Activated CD4-positive, alpha-beta T cell treated with anti-CD3 and anti-CD28 coated beads, Interleukin-2, amount 50 U/mL, for 24 hours (primary cell): ENCODE results near the gene TMX1.
A peak's percentile ranks its signal among the peaks of the same experiment; 100 is the strongest.
"Not testable (repeated sequence)": the region's sequence is repeated elsewhere in the genome, so short reads cannot be mapped to it uniquely, and the experiment has no call there.

ENCODE experiments used
- DNase-seq, 2 donors: peaks; one replicate each; pipeline ENCODE4 v3.0.0-alpha.2; 2020; ENCODE audit warnings: low read depth in 1 of 2, low spot score in 1 of 2

TMX1 gene

GRCh38 chr14:51239813-51240803, at the start of gene TMX1:
TMX1 (plus strand) TSS chr14:51240247; CDS start chr14:51240293, 46 bp downstream.
- DNase-seq = peak; percentile 70 to 93

DNA sequence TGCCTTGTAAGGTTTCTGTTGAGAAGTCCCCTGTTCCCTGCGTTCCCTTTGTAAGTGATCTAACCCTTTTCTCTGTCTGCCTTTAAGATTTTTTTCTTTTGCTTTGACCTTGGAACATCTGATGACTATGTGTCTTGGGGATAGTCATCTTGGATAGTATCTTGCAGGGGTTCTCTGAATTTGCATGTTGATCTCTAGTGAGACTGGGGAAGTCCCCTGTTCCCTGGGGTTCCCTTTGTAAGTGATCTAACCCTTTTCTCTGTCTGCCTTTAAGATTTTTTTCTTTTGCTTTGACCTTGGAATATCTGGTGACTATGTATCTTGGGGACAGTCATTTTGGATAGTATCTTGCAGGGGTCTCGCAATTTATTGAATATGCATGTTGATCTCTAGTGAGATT, 38.2 kb upstream of the TMX1 start:
- DNase-seq = no peak

GRCh38 chr14:51202914-51203665, 37.0 kb upstream of the TMX1 start:
- no peak for DNase-seq

DNA sequence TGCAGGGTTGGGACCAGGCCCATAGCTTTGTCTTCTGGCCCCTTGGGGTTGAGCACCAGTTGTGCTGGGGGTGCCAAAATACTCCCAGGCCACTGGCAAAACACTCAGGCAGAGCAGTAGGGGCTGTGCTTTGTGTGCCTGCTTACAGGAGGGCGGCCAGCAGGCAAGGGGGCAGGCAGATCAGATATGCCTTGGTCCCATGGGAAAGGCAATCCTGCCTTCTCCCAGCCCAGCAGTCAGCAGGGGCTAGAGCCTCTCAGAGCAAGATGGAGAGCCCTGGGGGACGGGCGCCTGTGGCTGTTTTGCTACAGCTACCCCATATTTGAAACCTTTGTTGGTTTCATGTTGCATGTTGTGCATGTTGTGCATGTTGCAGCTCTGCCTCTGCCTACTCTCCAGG, 36.2 kb upstream of the TMX1 start:
- no peak for DNase-seq

DNA sequence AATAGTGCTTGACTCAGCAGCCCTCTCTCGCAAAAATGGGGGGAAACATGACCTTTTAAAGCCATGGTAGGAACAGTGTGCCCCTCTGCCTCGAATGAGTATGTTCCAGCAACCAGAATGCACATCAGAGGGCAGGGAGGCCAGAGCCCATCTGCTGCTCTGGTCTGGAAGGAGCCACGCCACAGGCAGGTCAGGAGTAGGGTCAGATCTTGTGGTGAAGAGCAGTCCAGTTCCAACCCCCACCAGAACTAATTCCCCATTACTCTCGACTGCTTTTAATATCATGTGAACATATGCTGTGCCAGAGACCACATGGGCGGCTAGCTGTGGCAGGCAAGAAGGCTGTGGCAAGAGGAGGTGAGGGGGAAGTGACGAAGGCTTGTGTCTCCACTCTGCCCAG, 34.6 kb upstream of the TMX1 start:
- DNase-seq = no peak

- DNase-seq = no peak
Observed at GRCh38 chr14:51206462-51206861, 33.6 kb upstream of the TMX1 start.

- no peak for DNase-seq
Observed at GRCh38 chr14:51207621-51208020, 32.4 kb upstream of the TMX1 start.

DNA sequence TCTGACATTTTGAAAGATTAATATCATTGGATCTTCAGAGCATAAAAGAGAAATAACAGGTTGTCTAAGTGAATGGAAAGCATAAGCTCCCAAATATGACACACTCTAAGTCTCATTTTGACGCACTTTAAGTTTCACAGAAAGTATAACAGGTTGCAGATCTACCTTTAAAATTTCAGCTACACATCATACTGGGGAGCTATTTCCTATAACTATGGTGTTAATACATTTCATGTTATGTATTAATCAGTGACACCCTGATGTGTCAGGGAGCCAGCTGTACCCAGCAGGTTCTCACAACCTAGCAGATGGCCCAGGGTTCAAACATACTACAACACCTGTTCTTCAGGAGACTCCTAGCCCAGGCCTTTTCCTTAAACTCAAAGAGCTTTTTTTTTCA, 31.1 kb upstream of the TMX1 start:
- no peak for DNase-seq

DNA sequence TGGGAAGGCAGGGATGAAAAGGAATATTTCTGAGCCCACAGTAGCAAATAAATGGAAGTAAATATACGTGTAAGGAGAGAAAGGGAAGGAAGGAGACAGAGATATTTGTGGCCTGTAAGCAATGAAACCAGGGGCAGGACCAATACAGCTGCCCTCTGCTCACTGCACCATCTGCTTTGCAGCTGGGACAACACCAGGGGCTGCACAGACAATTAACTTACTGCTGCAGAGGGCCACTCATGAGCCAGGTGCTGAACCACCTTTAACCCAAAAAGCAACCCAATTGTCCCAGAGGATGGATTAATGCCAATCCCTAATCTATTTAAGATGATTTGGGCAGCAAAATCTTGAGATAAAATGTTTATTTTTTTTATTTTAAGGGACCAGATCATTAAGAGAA, 30.6 kb upstream of the TMX1 start:
- DNase-seq = no peak

GRCh38 chr14:51210594-51210993, 29.5 kb upstream of the TMX1 start:
- no peak for DNase-seq

DNA sequence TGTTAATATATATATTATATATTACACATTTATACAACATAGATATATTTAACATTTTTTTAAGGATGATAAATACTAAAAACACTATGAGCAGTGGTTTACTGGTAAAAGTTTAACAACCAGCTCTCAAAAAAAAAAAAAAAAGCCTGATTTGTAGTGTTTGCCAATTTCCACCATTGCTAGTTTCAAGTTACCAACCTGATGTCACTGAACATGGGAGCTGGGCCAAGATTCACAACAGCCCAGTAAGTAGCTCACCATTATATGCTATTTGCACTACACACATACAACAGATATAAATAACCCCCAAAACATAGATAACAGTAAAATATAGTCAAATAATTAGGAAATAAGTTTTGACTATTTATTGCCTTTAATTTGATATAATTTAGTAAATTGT, 28.9 kb upstream of the TMX1 start:
- DNase-seq = no peak

- DNase-seq = no peak
Observed at GRCh38 chr14:51216602-51217001, 23.4 kb upstream of the TMX1 start.

GRCh38 chr14:51219473-51220448, 20.3 kb upstream of the TMX1 start:
- DNase-seq = no peak

GRCh38 chr14:51223463-51223862, 16.6 kb upstream of the TMX1 start:
- DNase-seq = not testable (repeated sequence)

GRCh38 chr14:51224551-51224950, 15.5 kb upstream of the TMX1 start:
- no peak for DNase-seq

GRCh38 chr14:51225751-51226150, 14.3 kb upstream of the TMX1 start:
- no peak for DNase-seq

GRCh38 chr14:51228391-51228790, 11.7 kb upstream of the TMX1 start:
- no peak for DNase-seq

DNA sequence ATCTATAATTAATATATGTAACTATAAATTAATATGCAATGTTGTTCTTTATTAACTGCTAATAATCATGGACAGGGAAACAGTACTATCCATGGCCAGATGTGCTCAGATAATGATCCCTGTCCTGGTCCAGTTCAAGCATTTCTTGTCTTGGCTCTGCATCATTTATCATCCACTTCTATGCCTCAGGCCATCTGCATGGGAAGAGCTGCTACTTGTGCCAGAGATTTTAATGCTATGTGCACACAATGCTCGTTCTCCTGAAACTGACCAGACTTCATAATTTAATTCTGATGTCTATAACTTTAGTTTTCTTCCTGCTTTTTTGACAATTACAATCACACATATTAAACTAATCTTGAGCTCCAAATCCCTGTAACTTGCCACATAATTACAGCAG, 11.2 kb upstream of the TMX1 start:
- no peak for DNase-seq

GRCh38 chr14:51236314-51236713, 3.7 kb upstream of the TMX1 start:
- no peak for DNase-seq

DNA sequence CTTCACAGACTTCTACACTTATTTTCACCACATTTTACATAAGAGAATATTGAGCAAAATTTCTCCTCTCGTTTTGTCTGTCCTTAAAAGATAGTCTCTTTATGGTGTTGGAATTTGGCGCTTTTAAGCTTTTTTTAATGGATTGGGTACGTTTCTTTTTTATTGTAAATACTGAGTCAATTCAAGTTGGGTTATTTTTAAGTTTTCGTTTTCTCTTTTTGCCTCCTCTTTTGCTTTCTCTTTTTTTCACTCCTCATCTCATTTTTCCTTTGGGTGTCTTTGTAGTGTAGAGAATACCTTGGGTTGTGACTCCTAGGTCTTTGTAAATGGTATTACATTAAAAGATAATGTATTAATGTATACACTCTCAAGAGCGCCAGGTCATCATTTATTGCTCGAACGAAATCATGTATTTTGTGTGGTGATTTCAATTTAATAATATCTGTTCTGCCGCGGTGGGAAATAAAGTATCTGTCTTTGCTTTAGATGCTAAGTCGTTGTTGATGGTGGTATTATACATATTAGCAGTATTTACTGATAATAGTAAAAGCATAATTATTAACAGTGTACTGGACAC, 845 bp downstream of the TMX1 start:
- DNase-seq = no peak
